ENCODE results near the gene CDHR2.

DNA sequence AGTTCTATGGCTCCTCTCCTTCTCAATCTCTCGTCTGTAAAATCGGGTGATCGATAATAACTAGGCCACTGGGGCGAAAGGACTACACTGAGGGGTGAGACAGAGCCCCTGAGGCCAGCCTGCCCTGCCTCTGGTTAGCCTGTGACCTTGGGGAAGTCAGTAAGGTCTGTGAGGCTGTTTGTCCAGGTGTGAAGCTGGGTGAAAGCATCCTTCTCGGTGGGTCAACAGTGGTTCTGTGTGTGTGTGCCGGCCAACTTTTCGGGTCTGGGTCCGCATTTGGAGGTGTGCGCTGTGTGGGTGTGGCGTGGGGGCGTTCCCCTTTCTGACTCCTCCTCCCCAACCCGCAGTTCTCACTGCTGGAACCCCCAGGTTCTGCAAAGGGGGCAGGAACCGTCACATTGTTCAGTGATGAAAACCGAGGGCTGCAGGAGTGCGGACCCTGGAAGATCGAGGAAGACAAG, 7.0 kb upstream of the CDHR2 start:
- TF ChIP-seq, protein P1, sequence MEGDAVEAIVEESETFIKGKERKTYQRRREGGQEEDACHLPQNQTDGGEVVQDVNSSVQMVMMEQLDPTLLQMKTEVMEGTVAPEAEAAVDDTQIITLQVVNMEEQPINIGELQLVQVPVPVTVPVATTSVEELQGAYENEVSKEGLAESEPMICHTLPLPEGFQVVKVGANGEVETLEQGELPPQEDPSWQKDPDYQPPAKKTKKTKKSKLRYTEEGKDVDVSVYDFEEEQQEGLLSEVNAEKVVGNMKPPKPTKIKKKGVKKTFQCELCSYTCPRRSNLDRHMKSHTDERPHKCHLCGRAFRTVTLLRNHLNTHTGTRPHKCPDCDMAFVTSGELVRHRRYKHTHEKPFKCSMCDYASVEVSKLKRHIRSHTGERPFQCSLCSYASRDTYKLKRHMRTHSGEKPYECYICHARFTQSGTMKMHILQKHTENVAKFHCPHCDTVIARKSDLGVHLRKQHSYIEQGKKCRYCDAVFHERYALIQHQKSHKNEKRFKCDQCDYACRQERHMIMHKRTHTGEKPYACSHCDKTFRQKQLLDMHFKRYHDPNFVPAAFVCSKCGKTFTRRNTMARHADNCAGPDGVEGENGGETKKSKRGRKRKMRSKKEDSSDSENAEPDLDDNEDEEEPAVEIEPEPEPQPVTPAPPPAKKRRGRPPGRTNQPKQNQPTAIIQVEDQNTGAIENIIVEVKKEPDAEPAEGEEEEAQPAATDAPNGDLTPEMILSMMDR (IDR thresholded peaks at IDR 0.05): no peak
- TF ChIP-seq, protein P2, sequence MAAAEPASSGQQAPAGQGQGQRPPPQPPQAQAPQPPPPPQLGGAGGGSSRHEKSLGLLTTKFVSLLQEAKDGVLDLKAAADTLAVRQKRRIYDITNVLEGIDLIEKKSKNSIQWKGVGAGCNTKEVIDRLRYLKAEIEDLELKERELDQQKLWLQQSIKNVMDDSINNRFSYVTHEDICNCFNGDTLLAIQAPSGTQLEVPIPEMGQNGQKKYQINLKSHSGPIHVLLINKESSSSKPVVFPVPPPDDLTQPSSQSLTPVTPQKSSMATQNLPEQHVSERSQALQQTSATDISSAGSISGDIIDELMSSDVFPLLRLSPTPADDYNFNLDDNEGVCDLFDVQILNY (CRISPR knock-in tag; IDR thresholded peaks at IDR 0.05): no peak
- TF ChIP-seq, protein P3, sequence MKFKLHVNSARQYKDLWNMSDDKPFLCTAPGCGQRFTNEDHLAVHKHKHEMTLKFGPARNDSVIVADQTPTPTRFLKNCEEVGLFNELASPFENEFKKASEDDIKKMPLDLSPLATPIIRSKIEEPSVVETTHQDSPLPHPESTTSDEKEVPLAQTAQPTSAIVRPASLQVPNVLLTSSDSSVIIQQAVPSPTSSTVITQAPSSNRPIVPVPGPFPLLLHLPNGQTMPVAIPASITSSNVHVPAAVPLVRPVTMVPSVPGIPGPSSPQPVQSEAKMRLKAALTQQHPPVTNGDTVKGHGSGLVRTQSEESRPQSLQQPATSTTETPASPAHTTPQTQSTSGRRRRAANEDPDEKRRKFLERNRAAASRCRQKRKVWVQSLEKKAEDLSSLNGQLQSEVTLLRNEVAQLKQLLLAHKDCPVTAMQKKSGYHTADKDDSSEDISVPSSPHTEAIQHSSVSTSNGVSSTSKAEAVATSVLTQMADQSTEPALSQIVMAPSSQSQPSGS (CRISPR knock-in tag; IDR thresholded peaks at IDR 0.05; ENCODE audit: borderline replicate concordance, low read depth): no peak
- TF ChIP-seq, protein P4, sequence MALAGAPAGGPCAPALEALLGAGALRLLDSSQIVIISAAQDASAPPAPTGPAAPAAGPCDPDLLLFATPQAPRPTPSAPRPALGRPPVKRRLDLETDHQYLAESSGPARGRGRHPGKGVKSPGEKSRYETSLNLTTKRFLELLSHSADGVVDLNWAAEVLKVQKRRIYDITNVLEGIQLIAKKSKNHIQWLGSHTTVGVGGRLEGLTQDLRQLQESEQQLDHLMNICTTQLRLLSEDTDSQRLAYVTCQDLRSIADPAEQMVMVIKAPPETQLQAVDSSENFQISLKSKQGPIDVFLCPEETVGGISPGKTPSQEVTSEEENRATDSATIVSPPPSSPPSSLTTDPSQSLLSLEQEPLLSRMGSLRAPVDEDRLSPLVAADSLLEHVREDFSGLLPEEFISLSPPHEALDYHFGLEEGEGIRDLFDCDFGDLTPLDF (CRISPR knock-in tag; IDR thresholded peaks at IDR 0.05): no peak
- TF ChIP-seq RORB (CRISPR knock-in tag; IDR thresholded peaks at IDR 0.05) (no peak), TEAD1 (CRISPR knock-in tag; IDR thresholded peaks at IDR 0.05) (no peak; the same call in 1 of the 2 replicates)
